GM18519 (cell line): ENCODE results near the gene SP1.
"Not testable (repeated sequence)": the region's sequence is repeated elsewhere in the genome, so short reads cannot be mapped to it uniquely, and the experiment has no call there.

Source experiments
- ATAC-seq: cut with Tn5 transposase; IDR thresholded peaks from one replicate; pipeline ENCODE4 v1.9.1; 2021; ENCODE audit warnings: mild to moderate bottlenecking, moderate library complexity; ENCODE audit not compliant: unreplicated experiment, low FRiP score

SP1 gene

GRCh38 chr12:53358836-53359419, 21.0 kb upstream of the SP1 start:
- ATAC-seq = no peak

- not testable (repeated sequence) for ATAC-seq
These were observed 18.3 kb upstream of the SP1 start for GRCh38 chr12:53361638-53362037.

- no peak for ATAC-seq
These were observed 14.6 kb upstream of the SP1 start for GRCh38 chr12:53365245-53365904.

GRCh38 chr12:53373554-53374133, 6.3 kb upstream of the SP1 start:
- not testable (repeated sequence) for ATAC-seq

- ATAC-seq = not testable (repeated sequence)
These were observed 5.7 kb upstream of the SP1 start for GRCh38 chr12:53374277-53374676.

- no peak for ATAC-seq
These were observed 3.2 kb upstream of the SP1 start for GRCh38 chr12:53376747-53377146.

GRCh38 chr12:53378222-53378621, 1.8 kb upstream of the SP1 start:
- no peak for ATAC-seq

- no peak for ATAC-seq
These were observed 1.1 kb upstream of the SP1 start for GRCh38 chr12:53378724-53379388.

GRCh38 chr12:53379389-53380103, 430 bp upstream of the SP1 start:
- ATAC-seq = peak; percentile 53

GRCh38 chr12:53380794-53381730, 1.1 kb downstream of the SP1 start:
- ATAC-seq = no peak

GRCh38 chr12:53381731-53382630, 2.0 kb downstream of the SP1 start:
- no peak for ATAC-seq

- ATAC-seq = no peak
These were observed 3.3 kb downstream of the SP1 start for GRCh38 chr12:53383258-53383657.

- not testable (repeated sequence) for ATAC-seq
These were observed 6.4 kb downstream of the SP1 start for GRCh38 chr12:53386381-53386780.

- ATAC-seq = no peak
These were observed 9.0 kb downstream of the SP1 start for GRCh38 chr12:53388932-53389331.

- ATAC-seq = no peak
These were observed 9.7 kb downstream of the SP1 start for GRCh38 chr12:53389702-53390101.

- ATAC-seq = no peak
These were observed 11.7 kb downstream of the SP1 start for GRCh38 chr12:53391724-53392123.

- ATAC-seq = no peak
These were observed 19.9 kb downstream of the SP1 start for GRCh38 chr12:53399896-53400295.

GRCh38 chr12:53402351-53402750, 22.4 kb downstream of the SP1 start:
- not testable (repeated sequence) for ATAC-seq

GRCh38 chr12:53402871-53403270, 22.9 kb downstream of the SP1 start:
- no peak for ATAC-seq
